GM18873 (cell line): ENCODE results near the gene CIDEB.

ENCODE experiments used
- ATAC-seq: cut with Tn5 transposase; IDR thresholded peaks from one replicate; pipeline ENCODE4 v1.9.1; 2021; ENCODE audit warnings: mild to moderate bottlenecking, moderate library complexity, moderate number of reproducible peaks; ENCODE audit not compliant: unreplicated experiment, low FRiP score

Gene CIDEB

DNA sequence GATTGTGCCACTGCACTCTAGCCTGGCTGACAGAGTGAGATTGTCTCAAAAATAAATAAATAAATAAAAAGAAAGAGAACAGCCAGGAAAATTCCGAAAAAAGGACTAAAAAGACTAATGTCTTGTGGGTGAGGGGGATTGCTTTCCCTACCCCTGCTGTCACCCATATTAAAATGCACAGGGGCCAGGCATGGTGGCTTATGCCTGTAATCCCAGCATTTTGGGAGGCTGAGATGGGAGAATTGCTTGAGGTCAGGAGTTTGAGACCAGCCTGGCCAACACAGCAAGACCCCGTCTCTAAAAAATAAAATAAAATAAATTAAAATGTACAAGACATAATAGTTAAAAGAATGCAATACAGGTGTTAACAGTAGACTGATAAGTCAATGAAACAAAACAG lies 14.3 kb downstream of the CIDEB start:
- no peak for ATAC-seq

DNA sequence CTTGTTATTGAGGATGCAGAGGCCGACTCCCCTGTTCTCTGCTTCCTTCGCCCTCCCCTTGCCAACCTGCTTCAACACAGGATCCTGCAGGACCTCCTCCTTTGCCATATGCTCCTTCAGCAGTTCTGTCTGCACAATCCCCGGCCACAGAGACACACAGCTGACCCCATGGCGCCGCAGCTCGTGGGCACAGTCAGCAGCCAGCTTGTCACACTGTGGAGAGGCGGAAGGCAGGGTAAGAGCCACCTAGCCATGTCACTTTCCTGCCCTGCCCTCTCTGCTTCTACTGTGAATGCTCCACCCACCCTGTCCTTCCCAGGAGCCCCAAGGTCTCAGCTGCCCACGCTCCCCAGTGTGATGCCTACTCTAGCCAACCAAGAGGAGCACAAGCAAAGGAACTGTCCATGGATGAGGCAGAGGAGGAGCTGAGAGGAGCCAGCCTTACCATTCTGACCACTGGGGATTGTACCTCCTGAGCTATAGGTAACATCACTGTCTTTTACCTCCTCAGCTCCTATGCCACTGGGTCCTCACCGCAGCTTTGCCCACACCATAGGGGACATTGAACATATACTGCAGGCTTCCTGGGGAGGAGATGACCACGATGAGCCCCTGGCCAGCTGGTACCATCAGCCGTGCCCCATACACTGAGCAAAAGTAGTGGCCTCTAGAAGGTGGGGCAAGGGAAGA lies 15.5 kb downstream of the CIDEB start:
- ATAC-seq: no peak

DNA sequence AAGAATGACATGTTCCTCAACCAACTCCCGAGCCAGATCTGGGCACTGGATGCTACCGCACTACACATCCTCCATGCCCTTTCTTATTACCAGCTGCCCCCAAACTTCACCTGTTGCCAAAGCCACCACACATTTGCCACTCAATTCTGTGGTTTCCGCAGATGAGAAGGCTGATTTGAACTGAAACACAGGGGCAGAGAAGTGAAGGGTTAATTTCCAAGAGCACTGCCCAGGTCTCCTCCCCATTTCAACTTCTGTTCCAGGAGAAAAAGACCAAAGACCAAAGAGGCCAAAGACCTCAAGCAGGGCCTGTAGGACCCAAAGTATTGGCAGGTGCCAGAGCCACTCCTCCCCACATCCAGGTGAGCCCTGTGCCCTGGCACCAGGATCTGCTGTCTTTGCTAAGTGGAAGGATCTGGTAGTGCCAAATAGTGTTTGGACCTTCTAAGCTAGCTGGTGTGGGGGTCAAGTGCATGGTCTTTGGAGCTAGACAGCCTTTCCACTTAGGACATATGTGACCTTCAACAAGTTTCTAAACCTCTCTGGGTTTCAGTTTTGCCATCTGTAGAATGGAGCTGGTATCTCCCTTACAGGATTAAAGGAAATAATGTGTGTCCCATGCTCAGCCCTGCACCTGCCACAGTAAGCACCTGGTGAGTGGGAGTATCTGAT lies 16.2 kb downstream of the CIDEB start:
- ATAC-seq: no peak

DNA sequence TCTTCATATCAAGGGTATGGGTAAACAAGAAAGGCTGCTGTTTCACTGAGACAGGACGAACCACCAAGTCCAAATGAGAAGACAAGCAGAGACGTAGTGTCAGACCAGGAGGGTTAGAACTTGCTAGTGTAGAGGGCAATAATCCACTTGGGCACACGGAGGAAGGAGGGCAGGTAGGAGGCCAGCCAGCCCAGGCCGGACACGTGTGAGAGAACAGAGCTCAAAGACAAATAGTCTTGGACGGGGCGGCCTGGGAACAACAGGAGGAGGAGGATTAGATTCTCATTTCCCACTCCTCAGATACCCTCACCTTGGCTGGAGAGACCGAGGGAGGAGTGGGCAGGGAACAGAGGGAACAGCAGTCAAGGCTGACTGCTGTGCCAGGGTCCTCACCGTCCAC lies 17.0 kb downstream of the CIDEB start:
- no peak for ATAC-seq

GRCh38 chr14:24289649-24290280 lies 18.0 kb downstream of the CIDEB start:
- ATAC-seq: peak; percentile 54

DNA sequence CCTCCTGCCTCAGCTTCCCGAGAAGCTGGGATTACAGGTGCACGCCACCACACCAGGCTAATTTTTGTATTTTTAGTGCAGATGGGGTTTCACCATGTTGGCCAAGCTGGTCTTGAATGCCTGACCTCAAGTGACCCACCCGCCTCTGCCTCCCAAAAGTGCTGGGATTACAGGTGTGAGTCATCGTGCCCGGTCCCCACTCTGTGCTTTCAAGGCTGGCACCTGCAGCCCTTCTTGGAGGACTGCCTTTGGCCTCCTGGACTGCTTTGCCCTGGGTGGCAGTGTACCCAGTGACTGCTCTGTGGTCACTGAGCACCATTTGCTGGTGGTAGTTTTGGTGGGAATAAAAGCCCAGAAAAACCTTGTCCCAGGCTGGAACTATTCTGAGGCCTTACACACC lies 20.8 kb downstream of the CIDEB start:
- ATAC-seq: no peak

GRCh38 chr14:24285351-24285750 lies 22.4 kb downstream of the CIDEB start:
- ATAC-seq: no peak

GRCh38 chr14:24284501-24285035 lies 23.2 kb downstream of the CIDEB start:
- ATAC-seq: no peak

GRCh38 chr14:24283796-24284460 lies 23.8 kb downstream of the CIDEB start:
- ATAC-seq: no peak

DNA sequence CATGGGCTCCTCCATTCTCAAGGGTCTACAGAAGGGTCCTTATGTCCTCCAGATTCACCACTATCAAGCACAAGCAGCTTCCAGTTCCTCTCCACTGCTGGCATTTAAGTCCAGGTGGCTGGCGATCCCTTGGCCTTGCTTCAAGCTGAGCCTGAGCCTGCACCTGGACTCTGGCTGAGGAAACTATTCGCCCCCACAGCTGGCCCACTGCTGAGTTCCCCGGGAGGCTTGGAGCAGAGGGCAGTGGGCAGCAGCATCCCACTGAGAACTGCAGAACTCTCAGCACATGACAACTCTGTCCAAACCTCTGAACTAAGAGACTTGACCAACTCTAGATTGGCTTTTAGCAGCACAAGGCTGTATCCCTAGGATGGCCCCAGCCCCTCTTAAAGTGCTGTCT lies 25.0 kb downstream of the CIDEB start:
- ATAC-seq: no peak

DNA sequence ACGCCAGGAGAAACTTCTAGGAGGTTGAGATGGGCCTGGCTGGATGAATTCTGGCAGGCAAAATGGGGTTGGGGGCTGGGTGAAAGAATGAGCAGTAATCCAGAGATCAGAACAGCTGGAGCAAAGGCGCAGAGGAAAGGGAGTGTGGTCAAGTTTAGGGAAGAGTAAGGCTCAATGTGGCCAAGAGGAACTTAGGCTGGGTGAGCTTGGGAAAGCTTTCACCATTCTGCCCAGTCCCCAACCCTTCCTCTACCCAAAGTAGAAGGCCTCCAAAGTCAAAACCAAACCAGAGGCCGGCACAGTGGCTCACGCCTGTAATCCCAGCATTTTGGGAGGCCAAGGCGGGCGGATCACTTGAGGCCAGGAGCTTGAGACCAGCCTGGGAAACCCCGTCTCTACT lies 26.1 kb downstream of the CIDEB start:
- ATAC-seq: no peak

GRCh38 chr14:24280797-24281460 lies 26.8 kb downstream of the CIDEB start:
- ATAC-seq: no peak

DNA sequence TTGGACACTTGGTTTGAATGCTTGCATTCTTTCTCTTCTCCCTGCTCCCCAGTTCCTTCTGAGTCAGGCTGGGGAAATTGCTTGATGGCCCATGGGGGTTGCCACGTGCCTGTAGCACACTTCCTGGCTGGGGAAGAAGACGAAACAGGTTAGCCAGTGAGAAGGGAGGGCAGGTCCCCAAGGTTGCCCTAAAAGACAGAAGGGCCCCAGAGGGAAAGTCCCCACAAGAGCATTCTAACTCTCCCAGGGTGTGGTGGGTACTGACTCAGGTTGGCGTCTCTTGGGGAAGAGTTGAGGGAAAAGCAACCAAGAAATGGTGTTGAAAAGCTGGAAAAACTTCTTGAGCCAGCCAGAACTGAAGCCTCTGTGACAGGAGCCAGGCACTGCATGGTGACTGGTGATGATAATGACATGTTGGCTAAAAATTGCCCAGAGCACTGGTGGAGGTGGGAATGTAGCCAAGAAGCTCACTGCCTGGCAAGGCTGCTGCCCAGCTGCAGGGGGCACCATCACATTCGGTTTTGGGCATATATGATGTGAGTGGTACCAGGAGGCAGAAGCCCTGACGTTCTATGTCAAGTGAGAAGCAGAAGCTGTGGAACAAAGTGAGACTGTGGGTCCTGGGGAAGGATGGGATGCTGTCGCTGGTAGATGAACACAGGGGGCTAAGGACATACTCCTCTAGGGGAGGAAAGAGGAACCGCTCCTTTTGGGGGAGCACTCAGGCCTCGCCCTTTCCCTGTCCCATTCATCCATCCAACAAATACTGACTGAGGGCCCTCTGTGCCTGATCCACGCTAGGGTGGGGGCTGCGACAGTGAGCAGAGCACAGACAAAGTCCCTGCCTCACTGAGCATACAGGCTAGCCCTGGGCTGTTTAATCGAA lies 28.2 kb downstream of the CIDEB start:
- ATAC-seq: peak; percentile 55

DNA sequence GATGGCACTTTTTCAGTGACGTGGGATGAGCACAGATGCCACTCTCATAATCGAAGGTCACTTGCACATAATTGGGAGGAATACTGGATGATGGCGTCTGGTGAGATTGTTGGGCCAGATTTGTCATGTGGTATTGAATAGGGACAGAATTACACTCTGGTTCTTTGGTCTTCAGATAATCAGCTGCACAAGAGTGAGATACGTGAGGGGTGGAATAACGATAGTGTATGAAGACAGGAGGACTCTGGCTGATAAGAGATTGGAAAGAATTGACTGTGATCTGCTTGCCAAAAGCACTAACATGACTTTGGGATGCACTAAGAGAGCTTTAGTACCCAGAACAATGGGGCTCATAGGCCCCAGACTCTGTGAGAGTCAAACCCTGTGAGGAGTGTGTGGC lies 29.4 kb downstream of the CIDEB start:
- no peak for ATAC-seq

DNA sequence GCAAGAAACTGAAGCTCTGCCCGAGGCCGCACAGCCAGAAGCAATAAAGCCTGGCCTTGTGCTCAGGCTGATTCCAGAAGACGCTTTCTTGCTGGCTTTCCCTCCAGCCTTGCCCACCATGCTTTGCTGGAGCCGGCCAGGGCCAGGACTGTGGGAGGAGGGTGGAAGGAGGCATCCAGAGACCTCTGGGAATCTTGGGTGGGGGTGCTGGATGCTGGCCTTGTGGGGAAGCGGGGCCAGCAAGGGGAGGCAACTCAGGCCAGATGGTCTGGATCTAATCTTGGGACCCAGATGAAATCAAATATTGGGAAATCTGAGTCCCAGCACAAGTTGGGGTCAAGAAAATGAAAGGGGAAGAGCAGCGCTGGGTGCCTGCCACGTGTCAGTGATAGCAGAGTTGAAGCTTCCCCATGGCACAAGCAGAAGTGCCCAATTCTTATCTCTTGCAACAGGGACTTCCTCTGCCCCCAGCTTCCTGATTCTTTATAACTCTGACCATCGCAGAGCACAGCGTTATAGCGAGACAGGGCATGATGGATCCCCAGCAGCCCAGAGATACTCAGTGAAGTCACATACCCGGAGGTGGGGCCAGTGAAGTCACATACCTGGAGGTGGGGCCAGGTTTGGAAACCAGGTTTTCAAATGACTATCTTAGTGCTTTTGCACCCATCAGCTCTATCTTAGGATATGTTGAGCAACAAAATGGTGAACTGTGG lies 30.0 kb downstream of the CIDEB start:
- no peak for ATAC-seq

DNA sequence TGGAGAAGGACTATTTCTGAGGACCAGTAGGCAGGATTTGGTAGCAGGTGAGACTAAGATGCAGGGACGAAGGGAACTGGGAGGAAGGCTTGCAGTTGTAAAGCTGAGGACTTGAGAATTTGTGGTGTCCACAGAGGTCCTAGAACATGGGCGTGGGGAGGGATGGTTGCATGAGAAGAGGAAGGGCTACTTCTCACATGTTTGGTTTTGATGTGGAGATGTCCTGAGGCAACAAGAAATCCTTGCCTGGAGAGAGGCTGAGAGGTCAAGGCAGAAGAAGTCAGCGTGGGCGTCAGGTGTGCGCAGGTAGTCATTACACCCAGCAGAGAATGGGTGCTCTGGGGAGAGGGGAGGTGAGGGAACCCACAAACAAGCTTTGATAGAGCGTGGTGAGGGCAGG lies 30.7 kb downstream of the CIDEB start:
- no peak for ATAC-seq

GRCh38 chr14:24274101-24274543 lies 33.7 kb downstream of the CIDEB start:
- peak; percentile 43 for ATAC-seq

GRCh38 chr14:24273422-24273998 lies 34.3 kb downstream of the CIDEB start:
- ATAC-seq: no peak

DNA sequence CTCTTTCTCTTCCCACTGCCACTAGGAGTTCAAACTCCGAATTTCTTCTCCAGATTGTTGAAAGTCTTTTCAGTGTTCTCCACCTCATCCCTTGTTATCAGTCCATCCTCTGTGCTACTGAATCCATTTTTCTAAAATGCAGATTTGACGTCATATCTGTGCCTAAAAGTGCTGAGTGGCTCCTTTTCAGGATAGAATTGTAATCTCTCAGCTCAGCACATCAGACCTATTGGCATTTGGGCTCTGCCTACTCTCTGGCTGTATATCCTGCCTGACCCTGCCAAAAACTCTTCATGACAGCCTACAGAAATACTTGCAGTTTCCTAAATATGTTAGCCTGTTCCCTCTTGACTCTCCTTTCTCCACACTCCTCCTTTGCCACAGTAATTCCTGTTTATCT lies 35.3 kb downstream of the CIDEB start:
- no peak for ATAC-seq
